GM18858 (cell line): ENCODE data around the gene RPS6KA5.
"Not testable (repeated sequence)": the region's sequence is repeated elsewhere in the genome, so short reads cannot be mapped to it uniquely, and the experiment has no call there.

ENCODE experiments used
- ATAC-seq: cut with Tn5 transposase; IDR thresholded peaks from one replicate; pipeline ENCODE4 v1.9.1; 2021; ENCODE audit not compliant: unreplicated experiment

RPS6KA5 gene

GRCh38 chr14:90880282-90880681 lies 180.2 kb downstream of the RPS6KA5 start:
- no peak for ATAC-seq

- ATAC-seq = no peak
Observed at GRCh38 chr14:90874599-90874998, 185.8 kb downstream of the RPS6KA5 start.

- no peak for ATAC-seq
Observed at GRCh38 chr14:90871605-90872233, 188.7 kb downstream of the RPS6KA5 start.

- ATAC-seq = no peak
Observed at GRCh38 chr14:90870950-90871604, 189.4 kb downstream of the RPS6KA5 start.

- no peak for ATAC-seq
Observed at GRCh38 chr14:90867501-90867900, 192.9 kb downstream of the RPS6KA5 start.

- no peak for ATAC-seq
Observed at GRCh38 chr14:90866833-90867232, 193.6 kb downstream of the RPS6KA5 start.

GRCh38 chr14:90864741-90865140 lies 195.7 kb downstream of the RPS6KA5 start:
- ATAC-seq = no peak

GRCh38 chr14:90858511-90858910 lies 201.9 kb downstream of the RPS6KA5 start:
- ATAC-seq = no peak

- ATAC-seq = no peak
Observed at GRCh38 chr14:90857866-90858265, 202.6 kb downstream of the RPS6KA5 start.

GRCh38 chr14:90856115-90856514 lies 204.3 kb downstream of the RPS6KA5 start:
- ATAC-seq = not testable (repeated sequence)

GRCh38 chr14:90853116-90853515 lies 207.3 kb downstream of the RPS6KA5 start:
- no peak for ATAC-seq

- no peak for ATAC-seq
Observed at GRCh38 chr14:90851327-90852036, 209.0 kb downstream of the RPS6KA5 start.

- no peak for ATAC-seq
Observed at GRCh38 chr14:90850487-90850886, 210.0 kb downstream of the RPS6KA5 start.

GRCh38 chr14:90849787-90850444 lies 210.5 kb downstream of the RPS6KA5 start:
- no peak for ATAC-seq

- ATAC-seq = no peak
Observed at GRCh38 chr14:90848944-90849731, 211.3 kb downstream of the RPS6KA5 start.

GRCh38 chr14:90846511-90846910 lies 213.9 kb downstream of the RPS6KA5 start:
- ATAC-seq = no peak

- ATAC-seq = no peak
Observed at GRCh38 chr14:90844321-90844720, 216.1 kb downstream of the RPS6KA5 start.

GRCh38 chr14:90842726-90843125 lies 217.7 kb downstream of the RPS6KA5 start:
- ATAC-seq = no peak

- ATAC-seq = not testable (repeated sequence)
Observed at GRCh38 chr14:90840667-90841066, 219.8 kb downstream of the RPS6KA5 start.

- no peak for ATAC-seq
Observed at GRCh38 chr14:90839889-90840266, 220.6 kb downstream of the RPS6KA5 start.
